Measurements from ENCODE around the gene TRIM34.
"Not testable (repeated sequence)": the region's sequence is repeated elsewhere in the genome, so short reads cannot be mapped to it uniquely, and the experiment has no call there.

TRIM34 gene

GRCh38 chr11:5621580-5621979 lies 3.2 kb upstream of the TRIM34 start:
- H3K9ac ChIP-seq (ENCODE audit: low read depth, low read length) = no peak overlapping the region
- no peak overlapping the region for H3K4me3 ChIP-seq (ENCODE audit: low read length)
- H3K27me3 ChIP-seq (ENCODE audit: insufficient read depth, low read length) = no peaks in the 10 kb centered on the region
- no peaks in the 10 kb centered on the region for H3K9me3 ChIP-seq (ENCODE audit: insufficient read depth, low read depth, low read length)
- no peak overlapping the region for H3K27ac ChIP-seq (ENCODE audit: low read depth, low read length)
- peaks cover 15% of the 10 kb centered on the region for H3K4me1 ChIP-seq (ENCODE audit: insufficient read depth, low read length)
- no peaks in the 10 kb centered on the region for H3K36me3 ChIP-seq (ENCODE audit: insufficient read depth, low read length)

GRCh38 chr11:5622802-5623201 lies 2.0 kb upstream of the TRIM34 start:
- Histone ChIP-seq H3K9ac (ENCODE audit: low read depth, low read length) (no peak overlapping the region), H3K27me3 (ENCODE audit: insufficient read depth, low read length) (no peaks in the 10 kb centered on the region), H3K9me3 (ENCODE audit: insufficient read depth, low read depth, low read length) (no peaks in the 10 kb centered on the region), H3K27ac (ENCODE audit: low read depth, low read length) (no peak overlapping the region), H3K4me1 (ENCODE audit: insufficient read depth, low read length) (peaks cover 15% of the 10 kb centered on the region), H3K36me3 (ENCODE audit: insufficient read depth, low read length) (no peaks in the 10 kb centered on the region), H3K4me3 (ENCODE audit: low read length) (no peak overlapping the region)
- WGBS = 94% methylated on average over 3 of the region's 3 CpGs

GRCh38 chr11:5625281-5625680 lies 480 bp downstream of the TRIM34 start:
- Histone ChIP-seq H3K27me3 (ENCODE audit: insufficient read depth, low read length) (no peaks in the 10 kb centered on the region), H3K4me1 (ENCODE audit: insufficient read depth, low read length) (peaks cover 15% of the 10 kb centered on the region), H3K9ac (ENCODE audit: low read depth, low read length) (peak overlapping the region; percentile 14; the same call in 1 of the 2 replicates), H3K9me3 (ENCODE audit: insufficient read depth, low read depth, low read length) (no peaks in the 10 kb centered on the region), H3K4me3 (ENCODE audit: low read length) (peak overlapping the region; percentile 42), H3K27ac (ENCODE audit: low read depth, low read length) (no peak overlapping the region), H3K36me3 (ENCODE audit: insufficient read depth, low read length) (no peaks in the 10 kb centered on the region)
- 80% methylated on average over 4 of the region's 4 CpGs for WGBS

DNA sequence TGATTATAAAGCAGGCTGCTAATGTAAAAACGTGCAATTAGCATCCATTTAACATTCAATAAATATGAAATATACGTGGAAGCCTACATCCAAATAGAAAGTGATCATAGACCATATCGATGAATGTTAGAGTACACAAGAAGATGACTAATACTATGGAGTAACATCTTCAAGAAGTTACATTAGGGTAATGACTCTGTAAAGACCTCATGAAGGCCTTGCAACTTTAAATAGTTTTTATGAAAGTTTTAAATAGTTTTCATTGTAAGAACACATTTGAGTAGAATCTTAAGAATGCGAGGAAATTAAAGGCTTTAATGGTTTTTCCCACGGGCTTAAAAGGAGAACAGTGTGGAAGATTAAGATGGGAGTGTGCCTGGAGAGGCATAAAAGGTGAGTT lies 1.4 kb downstream of the TRIM34 start:
- H3K27ac ChIP-seq (ENCODE audit: low read depth, low read length) = no peak overlapping the region

GRCh38 chr11:5631417-5631816 lies 6.6 kb downstream of the TRIM34 start:
- H3K27me3 ChIP-seq (ENCODE audit: insufficient read depth, low read length) = no peaks in the 10 kb centered on the region
- no peaks in the 10 kb centered on the region for H3K9me3 ChIP-seq (ENCODE audit: insufficient read depth, low read depth, low read length)
- no peaks in the 10 kb centered on the region for H3K36me3 ChIP-seq (ENCODE audit: insufficient read depth, low read length)
- no peak overlapping the region for H3K4me3 ChIP-seq (ENCODE audit: low read length)
- H3K4me1 ChIP-seq (ENCODE audit: insufficient read depth, low read length) = no peaks in the 10 kb centered on the region
- no peak overlapping the region for H3K27ac ChIP-seq (ENCODE audit: low read depth, low read length)
- H3K9ac ChIP-seq (ENCODE audit: low read depth, low read length) = no peak overlapping the region
- WGBS = 96% methylated on average over 2 of the region's 2 CpGs

More for the DNA sequence above, 1.4 kb downstream of the TRIM34 start:
- WGBS = 96% methylated on average over 2 of the region's 5 CpGs
- Histone ChIP-seq H3K9me3 (ENCODE audit: insufficient read depth, low read depth, low read length) (no peaks in the 10 kb centered on the region), H3K36me3 (ENCODE audit: insufficient read depth, low read length) (no peaks in the 10 kb centered on the region), H3K4me3 (ENCODE audit: low read length) (no peak overlapping the region), H3K27me3 (ENCODE audit: insufficient read depth, low read length) (no peaks in the 10 kb centered on the region), H3K4me1 (ENCODE audit: insufficient read depth, low read length) (peaks cover 6% of the 10 kb centered on the region), H3K9ac (ENCODE audit: low read depth, low read length) (no peak overlapping the region)

GRCh38 chr11:5631969-5632635 lies 7.3 kb downstream of the TRIM34 start:
- H3K9ac ChIP-seq (ENCODE audit: low read depth, low read length) = no peak overlapping the region
- WGBS = 91% methylated on average over 5 of the region's 5 CpGs
- no peaks in the 10 kb centered on the region for H3K27me3 ChIP-seq (ENCODE audit: insufficient read depth, low read length)
- no peaks in the 10 kb centered on the region for H3K36me3 ChIP-seq (ENCODE audit: insufficient read depth, low read length)
- no peak overlapping the region for H3K27ac ChIP-seq (ENCODE audit: low read depth, low read length)
- H3K4me3 ChIP-seq (ENCODE audit: low read length) = no peak overlapping the region
- no peaks in the 10 kb centered on the region for H3K9me3 ChIP-seq (ENCODE audit: insufficient read depth, low read depth, low read length)
- no peaks in the 10 kb centered on the region for H3K4me1 ChIP-seq (ENCODE audit: insufficient read depth, low read length)

DNA sequence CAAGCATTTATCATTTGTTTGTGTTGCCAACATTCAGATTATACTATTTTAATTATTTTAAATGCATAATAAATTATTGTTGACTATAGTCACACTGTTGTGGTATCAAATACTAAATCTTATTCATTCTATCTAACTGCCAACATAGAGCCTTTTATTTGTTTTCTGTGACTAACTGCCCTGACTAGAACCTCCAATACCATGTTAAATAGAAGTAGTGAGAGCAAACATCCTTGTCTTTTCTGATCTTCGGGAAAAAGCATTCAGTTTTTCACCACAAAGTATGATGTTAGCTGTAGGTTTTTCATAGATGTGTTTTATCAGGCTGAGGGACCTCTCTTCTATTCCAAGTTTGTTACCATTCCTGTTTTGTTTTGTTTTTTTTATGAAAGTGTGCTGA lies 15.2 kb downstream of the TRIM34 start:
- no peaks in the 10 kb centered on the region for H3K27me3 ChIP-seq (ENCODE audit: insufficient read depth, low read length)
- H3K4me3 ChIP-seq (ENCODE audit: low read length) = no peak overlapping the region
- H3K36me3 ChIP-seq (ENCODE audit: insufficient read depth, low read length) = no peaks in the 10 kb centered on the region
- H3K9me3 ChIP-seq (ENCODE audit: insufficient read depth, low read depth, low read length) = no peaks in the 10 kb centered on the region
- no peak overlapping the region for H3K9ac ChIP-seq (ENCODE audit: low read depth, low read length)
- WGBS = 100% methylated on average over 1 of the region's 1 CpG
- H3K4me1 ChIP-seq (ENCODE audit: insufficient read depth, low read length) = no peaks in the 10 kb centered on the region
- no peak overlapping the region for H3K27ac ChIP-seq (ENCODE audit: low read depth, low read length)

- Histone ChIP-seq H3K9ac (ENCODE audit: low read depth, low read length) (no peak overlapping the region), H3K4me1 (ENCODE audit: insufficient read depth, low read length) (no peaks in the 10 kb centered on the region), H3K36me3 (ENCODE audit: insufficient read depth, low read length) (no peaks in the 10 kb centered on the region), H3K27ac (ENCODE audit: low read depth, low read length) (no peak overlapping the region), H3K27me3 (ENCODE audit: insufficient read depth, low read length) (no peaks in the 10 kb centered on the region), H3K4me3 (ENCODE audit: low read length) (no peak overlapping the region), H3K9me3 (ENCODE audit: insufficient read depth, low read depth, low read length) (no peaks in the 10 kb centered on the region)
Observed at GRCh38 chr11:5643585-5643984, 18.8 kb downstream of the TRIM34 start.

DNA sequence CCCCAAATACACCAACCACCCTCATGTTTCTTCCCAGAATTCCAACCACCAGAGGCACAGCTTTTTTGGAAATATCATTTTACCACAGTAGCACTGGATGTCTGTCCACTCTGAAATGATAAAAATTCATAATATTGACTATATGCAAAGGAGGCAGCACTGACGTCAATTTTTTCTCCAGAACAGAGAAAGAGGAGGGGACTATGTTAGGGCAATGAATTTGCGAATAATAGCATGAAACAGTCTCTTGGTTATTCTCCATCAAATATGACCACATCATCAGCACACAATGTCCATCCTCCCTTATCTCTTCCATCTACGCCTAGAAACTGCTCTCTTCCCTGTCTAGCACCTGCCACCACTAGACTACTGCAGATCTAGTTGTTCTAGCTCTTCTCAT lies 21.3 kb downstream of the TRIM34 start:
- Histone ChIP-seq H3K4me3 (ENCODE audit: low read length) (no peak overlapping the region), H3K27ac (ENCODE audit: low read depth, low read length) (no peak overlapping the region), H3K36me3 (ENCODE audit: insufficient read depth, low read length) (no peaks in the 10 kb centered on the region), H3K9me3 (ENCODE audit: insufficient read depth, low read depth, low read length) (no peaks in the 10 kb centered on the region), H3K9ac (ENCODE audit: low read depth, low read length) (no peak overlapping the region), H3K4me1 (ENCODE audit: insufficient read depth, low read length) (no peaks in the 10 kb centered on the region), H3K27me3 (ENCODE audit: insufficient read depth, low read length) (no peaks in the 10 kb centered on the region)
- WGBS = 97% methylated on average over 3 of the region's 3 CpGs

DNA sequence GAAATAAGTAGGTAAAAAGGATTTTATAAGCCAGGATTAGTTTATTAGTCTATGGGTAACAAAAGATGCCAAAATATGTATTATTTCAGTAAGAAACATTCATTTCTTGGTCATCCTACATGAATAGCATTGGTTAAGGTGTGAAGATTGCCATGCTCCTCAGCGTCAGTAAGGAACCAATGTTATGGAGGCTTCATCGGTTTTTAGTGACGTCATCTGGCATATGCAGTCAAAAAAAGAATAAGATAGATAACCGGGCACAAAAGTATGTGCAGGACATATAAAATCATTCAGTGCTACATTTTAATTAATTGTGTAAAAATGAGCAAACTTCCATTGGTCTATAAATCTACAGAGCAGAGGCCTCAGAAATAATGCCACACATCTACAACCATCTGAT lies 30.7 kb downstream of the TRIM34 start:
- WGBS = 99% methylated on average over 3 of the region's 4 CpGs
- Histone ChIP-seq H3K36me3 (ENCODE audit: insufficient read depth, low read length) (no peaks in the 10 kb centered on the region), H3K4me1 (ENCODE audit: insufficient read depth, low read length) (no peaks in the 10 kb centered on the region), H3K27me3 (ENCODE audit: insufficient read depth, low read length) (no peaks in the 10 kb centered on the region), H3K9me3 (ENCODE audit: insufficient read depth, low read depth, low read length) (peaks cover 6% of the 10 kb centered on the region; the same call in 1 of the 2 replicates), H3K27ac (ENCODE audit: low read depth, low read length) (no peak overlapping the region), H3K9ac (ENCODE audit: low read depth, low read length) (no peak overlapping the region), H3K4me3 (ENCODE audit: low read length) (no peak overlapping the region)

GRCh38 chr11:5656956-5657355 lies 32.2 kb downstream of the TRIM34 start:
- H3K27ac ChIP-seq (ENCODE audit: low read depth, low read length); H3K9me3 ChIP-seq (ENCODE audit: insufficient read depth, low read depth, low read length); H3K27me3 ChIP-seq (ENCODE audit: insufficient read depth, low read length); H3K4me3 ChIP-seq (ENCODE audit: low read length); H3K4me1 ChIP-seq (ENCODE audit: insufficient read depth, low read length); H3K36me3 ChIP-seq (ENCODE audit: insufficient read depth, low read length); H3K9ac ChIP-seq (ENCODE audit: low read depth, low read length): not testable (repeated sequence)
- 86% methylated on average over 2 of the region's 2 CpGs for WGBS

- WGBS = 95% methylated on average over 5 of the region's 5 CpGs
Observed at GRCh38 chr11:5658318-5658717, 33.5 kb downstream of the TRIM34 start.

More at GRCh38 chr11:5658318-5658717, 33.5 kb downstream of the TRIM34 start:
- H3K4me1 ChIP-seq (ENCODE audit: insufficient read depth, low read length) = no peaks in the 10 kb centered on the region
- no peak overlapping the region for H3K9ac ChIP-seq (ENCODE audit: low read depth, low read length)
- H3K27me3 ChIP-seq (ENCODE audit: insufficient read depth, low read length) = no peaks in the 10 kb centered on the region
- no peak overlapping the region for H3K27ac ChIP-seq (ENCODE audit: low read depth, low read length)
- H3K4me3 ChIP-seq (ENCODE audit: low read length) = no peak overlapping the region
- H3K36me3 ChIP-seq (ENCODE audit: insufficient read depth, low read length) = 0 out of 2 replicates have a peak, but pooled peaks cover 2% of the 10 kb centered on the region
- H3K9me3 ChIP-seq (ENCODE audit: insufficient read depth, low read depth, low read length) = no peaks in the 10 kb centered on the region
